ENCODE data around the gene ERC2.

Gene ERC2

GRCh38 chr3:55895897-55896566, 572.2 kb downstream of the ERC2 start:
- ChIA-PET POLR2A (no interaction called here), CTCF (no interaction called here)
- TF ChIP-seq ZNF426 (tag by site-specific recombination; IDR thresholded peaks at IDR 0.05) (no peak), HOXD13 (CRISPR knock-in tag; IDR thresholded peaks at IDR 0.05; ENCODE audit: borderline replicate concordance) (no peak), ZNF776 (tag by site-specific recombination; IDR thresholded peaks at IDR 0.05; ENCODE audit: borderline replicate concordance) (no peak), ZNF416 (tag by site-specific recombination; IDR thresholded peaks at IDR 0.05) (no peak), ZIC2 (tag by site-specific recombination; IDR thresholded peaks at IDR 0.05) (no peak), BCL11A (tag by site-specific recombination; IDR thresholded peaks at IDR 0.05; ENCODE audit: low read depth) (no peak), ZNF560 (tag by site-specific recombination; IDR thresholded peaks at IDR 0.05; ENCODE audit: borderline replicate concordance) (no peak), ZNF768 (tag by site-specific recombination; IDR thresholded peaks at IDR 0.05) (no peak)

GRCh38 chr3:55894605-55895004, 573.7 kb downstream of the ERC2 start:
- H3K27ac ChIP-seq (ENCODE audit: extremely low read depth, low read depth, low read length), result no peak overlapping the region
- POLR2A ChIA-PET, result no interaction called here
- no peak for TF ChIP-seq ZNF280C (tag by site-specific recombination; IDR thresholded peaks at IDR 0.05)
- no peak for TF ChIP-seq ZNF416 (tag by site-specific recombination; IDR thresholded peaks at IDR 0.05)
- no peak for TF ChIP-seq ZNF580 (tag by site-specific recombination; IDR thresholded peaks at IDR 0.05)
- no peak for TF ChIP-seq ZNF76 (tag by site-specific recombination; IDR thresholded peaks at IDR 0.05; ENCODE audit: borderline replicate concordance, low read depth)
- TF ChIP-seq ZNF776 (tag by site-specific recombination; IDR thresholded peaks at IDR 0.05; ENCODE audit: borderline replicate concordance), result no peak
- TF ChIP-seq ZNF155 (tag by site-specific recombination; IDR thresholded peaks at IDR 0.05), result no peak
- no peaks in the 10 kb centered on the region for H3K36me3 ChIP-seq (ENCODE audit: control insufficient read depth in 2 of 2, insufficient read depth in 1 of 2, low read length in 2 of 2)
- H3K9me3 ChIP-seq (ENCODE audit: control insufficient read depth, insufficient read depth, low read depth, low read length), result no peaks in the 10 kb centered on the region
- no peak overlapping the region for H3K4me3 ChIP-seq (ENCODE audit: low read depth, low read length)
- CTCF ChIA-PET, result interaction anchor here (0.7 kb wide), 1 partner anchor 335 kb away, joined by 3 read pairs; no protein-coding TSS in a partner anchor
- H3K4me1 ChIP-seq (ENCODE audit: control insufficient read depth, insufficient read depth, low read length), result no peaks in the 10 kb centered on the region

More at GRCh38 chr3:55895897-55896566, 572.2 kb downstream of the ERC2 start:
- no peaks in the 10 kb centered on the region for H3K36me3 ChIP-seq (ENCODE audit: control insufficient read depth in 2 of 2, insufficient read depth in 1 of 2, low read length in 2 of 2)
- H3K4me3 ChIP-seq (ENCODE audit: low read depth, low read length), result no peak overlapping the region
- H3K9me3 ChIP-seq (ENCODE audit: control insufficient read depth, insufficient read depth, low read depth, low read length), result no peaks in the 10 kb centered on the region
- no peak overlapping the region for H3K27ac ChIP-seq (ENCODE audit: extremely low read depth, low read depth, low read length)
- H3K4me1 ChIP-seq (ENCODE audit: control insufficient read depth, insufficient read depth, low read length), result no peaks in the 10 kb centered on the region

GRCh38 chr3:55893045-55893664, 575.1 kb downstream of the ERC2 start:
- Histone ChIP-seq H3K36me3 (ENCODE audit: control insufficient read depth in 2 of 2, insufficient read depth in 1 of 2, low read length in 2 of 2) (no peaks in the 10 kb centered on the region), H3K4me1 (ENCODE audit: control insufficient read depth, insufficient read depth, low read length) (no peaks in the 10 kb centered on the region), H3K27ac (ENCODE audit: extremely low read depth, low read depth, low read length) (no peak overlapping the region), H3K4me3 (ENCODE audit: low read depth, low read length) (no peak overlapping the region), H3K9me3 (ENCODE audit: control insufficient read depth, insufficient read depth, low read depth, low read length) (no peaks in the 10 kb centered on the region)
- ChIA-PET POLR2A (no interaction called here), CTCF (no interaction called here)
- TF ChIP-seq SCRT2 (tag by site-specific recombination; IDR thresholded peaks at IDR 0.05) (peak; percentile 91), GLI2 (tag by site-specific recombination; IDR thresholded peaks at IDR 0.05; ENCODE audit: borderline replicate concordance, low read depth) (no peak), SCRT1 (tag by site-specific recombination; IDR thresholded peaks at IDR 0.05; ENCODE audit: borderline replicate concordance) (peak; percentile 91)

GRCh38 chr3:55891106-55891505, 577.2 kb downstream of the ERC2 start:
- Histone ChIP-seq H3K4me3 (ENCODE audit: low read depth, low read length) (no peak overlapping the region), H3K9me3 (ENCODE audit: control insufficient read depth, insufficient read depth, low read depth, low read length) (no peaks in the 10 kb centered on the region), H3K36me3 (ENCODE audit: control insufficient read depth in 2 of 2, insufficient read depth in 1 of 2, low read length in 2 of 2) (no peaks in the 10 kb centered on the region), H3K27ac (ENCODE audit: extremely low read depth, low read depth, low read length) (no peak overlapping the region), H3K4me1 (ENCODE audit: control insufficient read depth, insufficient read depth, low read length) (no peaks in the 10 kb centered on the region)
- POLR2A ChIA-PET, result no interaction called here
- CTCF ChIA-PET, result no interaction called here
- TF ChIP-seq ZNF157 (tag by site-specific recombination; IDR thresholded peaks at IDR 0.05) (no peak), KLF9 (tag by site-specific recombination; IDR thresholded peaks at IDR 0.05; ENCODE audit: low read depth) (no peak), ZNF132 (tag by site-specific recombination; IDR thresholded peaks at IDR 0.05; ENCODE audit: borderline replicate concordance) (no peak), ZNF23 (tag by site-specific recombination; IDR thresholded peaks at IDR 0.05; ENCODE audit: borderline replicate concordance) (no peak), ZNF626 (tag by site-specific recombination; IDR thresholded peaks at IDR 0.05) (no peak), WT1 (tag by site-specific recombination; IDR thresholded peaks at IDR 0.05) (no peak), SCRT1 (tag by site-specific recombination; IDR thresholded peaks at IDR 0.05; ENCODE audit: borderline replicate concordance) (no peak), ZBTB44 (tag by site-specific recombination; IDR thresholded peaks at IDR 0.05) (no peak), ZNF549 (tag by site-specific recombination; IDR thresholded peaks at IDR 0.05) (no peak), ZBTB7A (tag by site-specific recombination; IDR thresholded peaks at IDR 0.05; ENCODE audit: low read depth) (no peak)

All from HEK293 (cell line).